Vagina (tissue), 2 donors: ENCODE data around the gene SLC28A1.

ENCODE experiments used
- POLR2A ChIP-seq, 2 donors: fragments of 450-650 bp; IDR thresholded peaks; one replicate each; pipeline ENCODE4 v1.6.1; 2017; ENCODE audit warnings: antibody characterized with exemption in 2 of 2, mild to moderate bottlenecking in 2 of 2, moderate library complexity in 2 of 2
- TF ChIP-seq, protein P1 (sequence below), 3 experiments: fragments of 450-650 bp in 2 of 3; fragments of 200-600 bp in 1 of 3; sonication (generic) in 1 of 3; IDR thresholded peaks; one replicate each; pipeline ENCODE4 v1.5.1; 2017 to 2019; ENCODE audit warnings: antibody characterized with exemption in 3 of 3, mild to moderate bottlenecking in 2 of 3, moderate library complexity in 2 of 3

DNA sequence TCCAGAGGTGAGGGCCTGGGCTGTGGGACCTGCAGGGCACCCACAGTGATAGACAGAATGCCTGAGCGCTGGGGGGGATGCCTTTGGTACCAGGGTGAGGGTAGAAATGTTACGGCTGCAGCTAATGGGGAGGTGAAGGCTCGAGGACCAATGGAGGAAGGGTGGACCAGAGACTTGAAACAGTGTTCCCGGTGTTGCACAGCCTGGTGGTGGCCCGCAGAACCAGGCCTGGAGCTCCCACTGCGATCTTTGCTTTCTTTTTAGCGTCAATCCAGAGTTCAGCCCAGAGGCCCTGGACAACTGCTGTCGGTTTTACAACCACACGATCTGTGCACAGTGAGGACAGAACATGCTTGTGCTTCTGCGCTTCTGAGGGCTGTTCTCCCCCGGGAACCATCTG, 60.4 kb downstream of the SLC28A1 start:
- TF ChIP-seq, protein P1, sequence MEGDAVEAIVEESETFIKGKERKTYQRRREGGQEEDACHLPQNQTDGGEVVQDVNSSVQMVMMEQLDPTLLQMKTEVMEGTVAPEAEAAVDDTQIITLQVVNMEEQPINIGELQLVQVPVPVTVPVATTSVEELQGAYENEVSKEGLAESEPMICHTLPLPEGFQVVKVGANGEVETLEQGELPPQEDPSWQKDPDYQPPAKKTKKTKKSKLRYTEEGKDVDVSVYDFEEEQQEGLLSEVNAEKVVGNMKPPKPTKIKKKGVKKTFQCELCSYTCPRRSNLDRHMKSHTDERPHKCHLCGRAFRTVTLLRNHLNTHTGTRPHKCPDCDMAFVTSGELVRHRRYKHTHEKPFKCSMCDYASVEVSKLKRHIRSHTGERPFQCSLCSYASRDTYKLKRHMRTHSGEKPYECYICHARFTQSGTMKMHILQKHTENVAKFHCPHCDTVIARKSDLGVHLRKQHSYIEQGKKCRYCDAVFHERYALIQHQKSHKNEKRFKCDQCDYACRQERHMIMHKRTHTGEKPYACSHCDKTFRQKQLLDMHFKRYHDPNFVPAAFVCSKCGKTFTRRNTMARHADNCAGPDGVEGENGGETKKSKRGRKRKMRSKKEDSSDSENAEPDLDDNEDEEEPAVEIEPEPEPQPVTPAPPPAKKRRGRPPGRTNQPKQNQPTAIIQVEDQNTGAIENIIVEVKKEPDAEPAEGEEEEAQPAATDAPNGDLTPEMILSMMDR (IDR thresholded peaks at IDR 0.05) = no peak
- TF ChIP-seq POLR2A (IDR thresholded peaks at IDR 0.05) = no peak
